RWPE1 (cell line): Measurements from ENCODE around the gene ALG10B.

Experiments used
- CTCF ChIA-PET: fragments of 350-600 bp; sonication (Branson Sonifier 250); formaldehyde crosslinking; extraction: SDS; loops from one replicate; lab custom pipeline; 2021; lab: Yijun Ruan, JAX
- POLR2A ChIA-PET: fragments of 400-600 bp; formaldehyde crosslinking; extraction: SDS; loops from one replicate; lab custom pipeline; 2020; ENCODE audit warnings: antibody characterized with exemption; ENCODE audit not compliant: low non-redundant PET; lab: Yijun Ruan, JAX
- DNase-seq: peaks from one replicate; pipeline ENCODE4 v3.0.0; 2012; ENCODE audit warnings: low spot score
- H3K27ac ChIP-seq: fragments of 450-650 bp; 2 replicates; pipeline ENCODE4 v1.5.1; 2017
- CTCF ChIP-seq: fragments of 450-650 bp; conservative IDR thresholded peaks from 2 replicates; pipeline ENCODE4 v1.5.1; 2017; ENCODE audit warnings: low read depth, mild to moderate bottlenecking

ALG10B gene

GRCh38 chr12:38316391-38317129 lies at the start of gene ALG10B:
Gene ALG10B, plus strand, starts transcription at chr12:38316774. Its CDS starts 120 bp downstream, at chr12:38316894.
- peak; percentile 92 for DNase-seq
- ChIA-PET CTCF (interaction anchor here (0.6 kb wide), 1 partner anchor 264 kb away, joined by 9 read pairs; no protein-coding TSS in a partner anchor), POLR2A (interaction anchor here (0.6 to 0.7 kb wide), 2 partner anchors 181 to 1216 kb away, joined by 3 read pairs; no protein-coding TSS in a partner anchor)
- H3K27ac ChIP-seq, result peak within 1 kb of the TSS; percentile 85
- peak; percentile 54 for TF ChIP-seq CTCF

GRCh38 chr12:38268612-38269011 lies 48.0 kb upstream of the ALG10B start:
- ChIA-PET POLR2A (no interaction called here), CTCF (no interaction called here)
- TF ChIP-seq CTCF, result no peak
- no peak overlapping the region for H3K27ac ChIP-seq
- DNase-seq, result no peak

GRCh38 chr12:38269897-38270296 lies 46.7 kb upstream of the ALG10B start:
- TF ChIP-seq CTCF, result no peak
- ChIA-PET CTCF (no interaction called here), POLR2A (no interaction called here)
- DNase-seq, result no peak
- no peak overlapping the region for H3K27ac ChIP-seq

GRCh38 chr12:38279756-38280155 lies 36.8 kb upstream of the ALG10B start:
- no peak overlapping the region for H3K27ac ChIP-seq
- POLR2A ChIA-PET, result no interaction called here
- TF ChIP-seq CTCF, result no peak
- DNase-seq, result no peak
- CTCF ChIA-PET, result no interaction called here

- POLR2A ChIA-PET, result no interaction called here
- no peak overlapping the region for H3K27ac ChIP-seq
- peak; percentile 47 for DNase-seq
- TF ChIP-seq CTCF, result no peak
- CTCF ChIA-PET, result no interaction called here
Observed at GRCh38 chr12:38282886-38283285, 33.7 kb upstream of the ALG10B start.

- ChIA-PET POLR2A (no interaction called here), CTCF (no interaction called here)
Observed at GRCh38 chr12:38289396-38289795, 27.2 kb upstream of the ALG10B start.

More at GRCh38 chr12:38289396-38289795, 27.2 kb upstream of the ALG10B start:
- H3K27ac ChIP-seq, result no peak overlapping the region
- TF ChIP-seq CTCF, result no peak
- peak; percentile 3 for DNase-seq
